Loucy (cell line): Measurements from ENCODE around the gene IL17RD.

Experiments
- EZH2phosphoT487 ChIP-seq: fragments of 200-600 bp; IDR thresholded peaks from 2 replicates; pipeline ENCODE4 v1.6.1; 2018; ENCODE audit warnings: antibody characterized with exemption, mild to moderate bottlenecking, moderate library complexity, borderline replicate concordance
- TF ChIP-seq, protein P1 (sequence below): fragments of 200-600 bp; sonication (generic); conservative IDR thresholded peaks from 2 replicates; pipeline ENCODE4 v1.5.1; 2014; ENCODE audit warnings: mild to moderate bottlenecking, antibody characterized with exemption, low read length

DNA sequence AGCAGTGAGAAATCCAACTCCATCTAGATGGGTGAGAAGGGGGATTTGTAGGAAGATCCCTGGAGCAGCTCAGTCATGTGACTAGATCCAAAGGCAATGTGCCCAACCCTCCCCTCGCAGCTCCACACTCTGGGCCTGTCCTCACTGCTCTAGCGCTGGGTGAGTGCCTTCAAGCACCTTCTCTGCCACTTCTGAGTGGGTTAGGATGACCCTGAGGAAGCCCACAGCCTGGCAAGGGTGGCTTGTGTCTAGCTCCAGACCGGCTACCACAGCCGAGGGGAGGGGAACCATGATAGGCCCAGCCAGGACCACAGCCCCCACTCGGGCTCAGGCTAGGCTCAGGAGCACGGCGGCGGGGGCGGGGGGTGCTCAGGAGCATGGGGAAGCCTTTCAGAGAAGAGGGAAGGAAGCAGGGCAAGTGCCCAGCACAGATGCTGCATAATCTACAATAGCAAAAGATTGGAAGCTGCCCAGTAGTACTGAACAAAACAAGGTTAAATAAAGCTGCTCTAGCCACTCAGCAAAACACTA, 103.0 kb downstream of the IL17RD start:
- TF ChIP-seq, protein P1, sequence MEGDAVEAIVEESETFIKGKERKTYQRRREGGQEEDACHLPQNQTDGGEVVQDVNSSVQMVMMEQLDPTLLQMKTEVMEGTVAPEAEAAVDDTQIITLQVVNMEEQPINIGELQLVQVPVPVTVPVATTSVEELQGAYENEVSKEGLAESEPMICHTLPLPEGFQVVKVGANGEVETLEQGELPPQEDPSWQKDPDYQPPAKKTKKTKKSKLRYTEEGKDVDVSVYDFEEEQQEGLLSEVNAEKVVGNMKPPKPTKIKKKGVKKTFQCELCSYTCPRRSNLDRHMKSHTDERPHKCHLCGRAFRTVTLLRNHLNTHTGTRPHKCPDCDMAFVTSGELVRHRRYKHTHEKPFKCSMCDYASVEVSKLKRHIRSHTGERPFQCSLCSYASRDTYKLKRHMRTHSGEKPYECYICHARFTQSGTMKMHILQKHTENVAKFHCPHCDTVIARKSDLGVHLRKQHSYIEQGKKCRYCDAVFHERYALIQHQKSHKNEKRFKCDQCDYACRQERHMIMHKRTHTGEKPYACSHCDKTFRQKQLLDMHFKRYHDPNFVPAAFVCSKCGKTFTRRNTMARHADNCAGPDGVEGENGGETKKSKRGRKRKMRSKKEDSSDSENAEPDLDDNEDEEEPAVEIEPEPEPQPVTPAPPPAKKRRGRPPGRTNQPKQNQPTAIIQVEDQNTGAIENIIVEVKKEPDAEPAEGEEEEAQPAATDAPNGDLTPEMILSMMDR: no peak
- no peak for TF ChIP-seq EZH2phosphoT487
